Stimulated activated naive CD8-positive, alpha-beta T cell treated with anti-CD3 and anti-CD28 coated beads, Interleukin-15, Interleukin-2, amounts not matched to agents 100 ng/mL and 50 ng/mL, for 24 hours (primary cell): ENCODE measurements around the gene SINHCAF.

ENCODE experiments used
- H3K27ac Mint-ChIP-seq: one replicate; pipeline ENCODE4 v1.8.0; 2021; ENCODE audit warnings: mild to moderate bottlenecking, mixed read lengths
- H3K27me3 Mint-ChIP-seq: one replicate; pipeline ENCODE4 v1.8.0; 2021; ENCODE audit warnings: mixed read lengths
- H3K36me3 Mint-ChIP-seq: one replicate; pipeline ENCODE4 v1.8.0; 2021; ENCODE audit warnings: low read depth, mixed read lengths
- H3K4me1 Mint-ChIP-seq: one replicate; pipeline ENCODE4 v1.8.0; 2021; ENCODE audit warnings: low read depth, mixed read lengths
- H3K4me3 Mint-ChIP-seq: one replicate; pipeline ENCODE4 v1.8.0; 2021; ENCODE audit warnings: mild to moderate bottlenecking, mixed read lengths
- H3K9me3 Mint-ChIP-seq: one replicate; pipeline ENCODE4 v1.8.0; 2021; ENCODE audit warnings: mixed read lengths

SINHCAF gene

GRCh38 chr12:31321897-31322228, 4.1 kb downstream of the SINHCAF start:
- Mint-ChIP-seq H3K9me3 (no peaks in the 10 kb centered on the region), H3K27ac (peak overlapping the region; percentile 92), H3K4me3 (peak overlapping the region; percentile 98), H3K36me3 (peaks cover 46% of the 10 kb centered on the region), H3K4me1 (peaks cover 74% of the 10 kb centered on the region), H3K27me3 (no peaks in the 10 kb centered on the region)

- Mint-ChIP-seq H3K27ac (peak overlapping the region; percentile 92), H3K36me3 (peaks cover 46% of the 10 kb centered on the region), H3K4me3 (peak overlapping the region; percentile 98), H3K9me3 (no peaks in the 10 kb centered on the region), H3K4me1 (peaks cover 74% of the 10 kb centered on the region), H3K27me3 (no peaks in the 10 kb centered on the region)
Measured at GRCh38 chr12:31321186-31321896, 4.6 kb downstream of the SINHCAF start.

- Mint-ChIP-seq H3K4me3 (peak overlapping the region; percentile 98), H3K9me3 (no peaks in the 10 kb centered on the region), H3K27me3 (no peaks in the 10 kb centered on the region), H3K4me1 (peaks cover 93% of the 10 kb centered on the region), H3K36me3 (peaks cover 57% of the 10 kb centered on the region), H3K27ac (peak overlapping the region; percentile 92)
Measured at GRCh38 chr12:31318657-31319269, 7.2 kb downstream of the SINHCAF start.

DNA sequence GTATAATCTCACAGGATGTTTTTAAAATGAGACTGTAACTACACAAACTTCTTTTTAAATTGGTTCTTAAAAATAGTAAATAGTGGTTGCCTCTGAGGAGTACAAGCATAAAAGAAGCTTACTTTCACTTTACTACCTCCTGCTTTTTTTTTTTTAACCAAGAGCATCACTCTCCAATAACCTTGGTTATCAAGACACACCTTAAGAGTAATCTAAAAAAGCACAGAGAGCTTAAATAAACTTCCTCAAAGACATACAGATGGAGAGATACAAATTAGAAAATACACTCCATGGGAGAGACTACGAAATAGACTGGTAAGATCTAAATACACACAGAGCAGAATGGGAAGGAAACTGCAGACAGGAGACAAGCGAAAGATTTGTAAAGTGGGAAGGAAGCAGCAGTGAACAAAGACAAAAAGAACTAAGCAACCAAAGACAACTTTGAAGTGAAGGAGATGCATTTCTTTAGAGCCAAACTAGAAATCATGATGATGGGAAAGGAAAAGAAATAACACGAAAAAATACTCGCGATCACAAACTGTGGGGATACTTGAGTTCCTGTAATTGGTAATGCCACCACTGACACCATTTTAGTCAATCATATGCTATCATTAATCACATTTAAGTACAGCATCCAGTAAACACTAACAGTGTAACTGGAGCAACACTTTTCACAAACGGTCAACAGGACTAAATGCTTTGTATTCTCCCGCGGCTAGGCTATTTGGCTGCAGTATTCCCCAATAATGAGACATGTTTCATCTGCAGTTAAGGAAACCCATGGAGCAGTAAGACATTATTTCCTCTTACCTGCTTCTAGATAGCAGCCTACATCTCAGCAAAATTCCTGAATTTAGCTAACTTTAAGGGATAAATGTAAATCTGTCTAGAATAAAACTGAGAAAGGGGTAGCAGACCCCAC, 8.2 kb downstream of the SINHCAF start:
- H3K27ac Mint-ChIP-seq: peak overlapping the region; percentile 92
- H3K4me1 Mint-ChIP-seq: peaks cover 84% of the 10 kb centered on the region
- peaks cover 55% of the 10 kb centered on the region for H3K36me3 Mint-ChIP-seq

GRCh38 chr12:31316891-31317290, 9.1 kb downstream of the SINHCAF start:
- Mint-ChIP-seq H3K36me3 (peaks cover 57% of the 10 kb centered on the region), H3K4me3 (peak overlapping the region; percentile 98), H3K9me3 (no peaks in the 10 kb centered on the region), H3K4me1 (peaks cover 84% of the 10 kb centered on the region), H3K27me3 (no peaks in the 10 kb centered on the region), H3K27ac (peak overlapping the region; percentile 92)

More for the DNA sequence above, 8.2 kb downstream of the SINHCAF start:
- no peaks in the 10 kb centered on the region for H3K27me3 Mint-ChIP-seq
- H3K4me3 Mint-ChIP-seq: peak overlapping the region; percentile 98
- H3K9me3 Mint-ChIP-seq: no peaks in the 10 kb centered on the region

DNA sequence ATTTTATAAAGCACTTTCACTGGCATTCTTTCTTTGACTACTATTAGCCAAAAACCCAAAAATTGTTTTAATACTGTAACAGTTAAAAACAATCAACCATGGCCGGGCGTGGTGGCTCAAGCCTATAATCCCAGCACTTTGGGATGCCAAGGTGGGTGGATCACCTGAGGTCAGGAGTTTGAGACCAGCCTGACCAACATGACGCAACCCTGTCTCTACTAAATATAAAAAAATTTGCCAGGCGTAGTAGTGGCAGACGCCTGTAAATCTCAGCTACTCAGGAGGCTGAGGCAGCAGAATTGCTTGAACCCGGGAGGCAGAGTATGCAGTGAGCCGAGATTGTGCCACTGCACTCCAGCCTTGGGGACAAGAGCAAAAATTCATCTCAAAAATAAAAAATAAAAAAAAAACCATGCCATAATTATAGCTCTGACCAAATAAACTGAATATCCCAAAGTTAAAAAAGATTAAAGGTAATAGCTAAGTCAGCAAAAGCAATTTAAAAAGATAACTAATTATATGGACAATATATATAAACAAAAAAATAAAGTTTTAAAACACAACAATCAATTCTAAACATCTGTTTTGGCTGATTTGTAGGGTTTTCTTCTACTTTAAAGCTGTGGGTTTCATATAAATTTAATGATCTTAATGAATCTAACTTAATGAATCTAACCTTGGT, 10.0 kb downstream of the SINHCAF start:
- Mint-ChIP-seq H3K36me3 (peaks cover 60% of the 10 kb centered on the region), H3K4me1 (peaks cover 80% of the 10 kb centered on the region), H3K27me3 (no peaks in the 10 kb centered on the region), H3K9me3 (no peaks in the 10 kb centered on the region), H3K4me3 (no peak overlapping the region), H3K27ac (peak overlapping the region; percentile 45)

GRCh38 chr12:31315044-31315715, 10.8 kb downstream of the SINHCAF start:
- peaks cover 61% of the 10 kb centered on the region for H3K36me3 Mint-ChIP-seq
- H3K27ac Mint-ChIP-seq: no peak overlapping the region
- no peak overlapping the region for H3K4me3 Mint-ChIP-seq
- no peaks in the 10 kb centered on the region for H3K27me3 Mint-ChIP-seq
- no peaks in the 10 kb centered on the region for H3K9me3 Mint-ChIP-seq
- H3K4me1 Mint-ChIP-seq: peaks cover 78% of the 10 kb centered on the region

DNA sequence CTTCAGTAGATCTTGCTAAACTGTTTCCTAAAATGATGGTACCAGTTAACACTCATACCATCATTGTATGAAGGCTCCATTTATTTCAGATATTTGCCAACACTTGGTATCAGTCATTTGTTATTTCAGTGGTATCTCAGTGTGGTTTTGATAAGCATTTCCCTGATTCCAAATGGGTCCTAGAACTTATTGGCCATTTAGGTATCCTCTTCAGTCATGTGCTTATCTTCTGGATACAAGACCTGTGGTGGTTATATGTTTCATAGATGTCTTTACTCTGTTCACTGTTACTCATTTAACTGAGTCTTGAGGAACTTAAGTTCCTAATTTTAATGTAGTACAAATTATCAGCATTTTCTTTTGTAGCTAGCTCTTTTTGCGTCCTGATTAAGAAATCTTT, 13.5 kb downstream of the SINHCAF start:
- no peak overlapping the region for H3K27ac Mint-ChIP-seq
- H3K27me3 Mint-ChIP-seq: no peaks in the 10 kb centered on the region
- no peak overlapping the region for H3K4me3 Mint-ChIP-seq
- H3K4me1 Mint-ChIP-seq: peaks cover 69% of the 10 kb centered on the region
- peaks cover 65% of the 10 kb centered on the region for H3K36me3 Mint-ChIP-seq
- H3K9me3 Mint-ChIP-seq: no peaks in the 10 kb centered on the region

GRCh38 chr12:31311634-31312258, 14.2 kb downstream of the SINHCAF start:
- Mint-ChIP-seq H3K36me3 (peaks cover 69% of the 10 kb centered on the region), H3K27ac (no peak overlapping the region), H3K4me3 (no peak overlapping the region), H3K9me3 (no peaks in the 10 kb centered on the region), H3K4me1 (peaks cover 68% of the 10 kb centered on the region), H3K27me3 (no peaks in the 10 kb centered on the region)

DNA sequence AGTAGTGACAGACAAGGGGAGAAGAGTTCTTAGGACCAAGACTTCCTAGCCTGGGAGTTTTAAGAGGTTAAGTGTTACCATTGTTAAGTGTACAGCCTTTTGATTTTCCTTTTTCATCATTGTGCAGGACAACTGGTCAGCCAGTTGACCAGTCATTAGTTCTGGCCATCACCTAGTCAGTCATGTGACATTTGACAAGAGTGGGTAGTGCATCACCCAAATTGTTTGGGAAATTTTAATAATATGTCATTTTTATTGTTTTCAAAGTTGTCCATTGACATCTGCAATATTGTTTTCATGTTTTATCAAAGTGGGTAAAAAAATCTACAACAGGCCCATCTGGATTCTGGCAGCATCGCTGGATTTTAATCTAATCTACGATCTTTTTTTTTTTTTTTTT, 15.5 kb downstream of the SINHCAF start:
- Mint-ChIP-seq H3K36me3 (peaks cover 76% of the 10 kb centered on the region), H3K27ac (no peak overlapping the region), H3K9me3 (no peaks in the 10 kb centered on the region), H3K4me3 (no peak overlapping the region), H3K27me3 (no peaks in the 10 kb centered on the region), H3K4me1 (peaks cover 70% of the 10 kb centered on the region)

DNA sequence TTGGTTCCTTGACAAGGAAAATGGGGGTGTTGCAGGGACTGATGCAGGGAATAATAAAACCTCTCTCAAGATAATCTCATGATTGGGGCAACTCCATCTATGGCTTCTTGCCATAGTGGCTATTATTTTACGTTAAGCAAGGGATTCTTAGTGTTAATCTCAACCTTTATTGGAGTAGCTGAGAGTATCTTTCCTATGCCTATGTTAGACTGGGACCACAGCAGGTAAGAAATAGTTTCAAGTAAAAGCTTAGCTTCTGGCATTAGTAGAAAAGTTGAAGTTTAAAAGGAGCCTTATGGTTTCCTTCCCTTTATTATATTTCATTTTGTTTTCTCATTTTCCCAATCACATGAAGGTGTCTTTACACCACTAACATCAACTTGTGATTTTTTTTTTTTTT, 16.7 kb downstream of the SINHCAF start:
- peak overlapping the region; percentile 5 for H3K27ac Mint-ChIP-seq
- H3K27me3 Mint-ChIP-seq: no peaks in the 10 kb centered on the region
- H3K9me3 Mint-ChIP-seq: no peaks in the 10 kb centered on the region
- H3K4me1 Mint-ChIP-seq: peaks cover 70% of the 10 kb centered on the region
- peaks cover 76% of the 10 kb centered on the region for H3K36me3 Mint-ChIP-seq
- H3K4me3 Mint-ChIP-seq: no peak overlapping the region

- Mint-ChIP-seq H3K36me3 (peaks cover 82% of the 10 kb centered on the region), H3K4me3 (no peak overlapping the region)
Measured at GRCh38 chr12:31308116-31308515, 17.8 kb downstream of the SINHCAF start.

GRCh38 chr12:31306866-31307265, 19.1 kb downstream of the SINHCAF start:
- Mint-ChIP-seq H3K27me3 (no peaks in the 10 kb centered on the region), H3K36me3 (peaks cover 82% of the 10 kb centered on the region), H3K9me3 (no peaks in the 10 kb centered on the region), H3K4me3 (no peak overlapping the region), H3K4me1 (peaks cover 78% of the 10 kb centered on the region), H3K27ac (no peak overlapping the region)

More at GRCh38 chr12:31308116-31308515, 17.8 kb downstream of the SINHCAF start:
- Mint-ChIP-seq H3K9me3 (no peaks in the 10 kb centered on the region), H3K27ac (no peak overlapping the region), H3K4me1 (peaks cover 77% of the 10 kb centered on the region), H3K27me3 (no peaks in the 10 kb centered on the region)

- H3K36me3 Mint-ChIP-seq: peaks cover 80% of the 10 kb centered on the region
- no peaks in the 10 kb centered on the region for H3K9me3 Mint-ChIP-seq
- H3K4me1 Mint-ChIP-seq: peaks cover 81% of the 10 kb centered on the region
- no peak overlapping the region for H3K4me3 Mint-ChIP-seq
- H3K27me3 Mint-ChIP-seq: no peaks in the 10 kb centered on the region
- peak overlapping the region; percentile 33 for H3K27ac Mint-ChIP-seq
Measured at GRCh38 chr12:31303466-31303865, 22.5 kb downstream of the SINHCAF start.
